Neural cell (in vitro differentiated cells): ENCODE data around the gene ARHGEF19. TPM values are rescaled to one million over a fixed set of nuclear protein-coding genes. Genes with fewer than 3 reads are reported as not detected.

ENCODE experiments used
- H2AFZ ChIP-seq: fragments of 200-600, 300-800 bp; sonication (generic), shearing (Covaris generic); 2 replicates; pipeline ENCODE4 v1.6.0; 2014; ENCODE audit warnings: low read depth, mild to moderate bottlenecking, antibody characterized with exemption, low read length, moderate library complexity
- H3F3A ChIP-seq: fragments of 200-600 bp; shearing (Covaris generic); 2 replicates; pipeline ENCODE4 v1.6.1; 2016; ENCODE audit warnings: mild to moderate bottlenecking, moderate library complexity, mixed read lengths, antibody characterized with exemption, low read length; ENCODE audit not compliant: insufficient read depth, poor library complexity, severe bottlenecking
- H3K27ac ChIP-seq: fragments of 200-600, 300-800 bp; sonication (generic), shearing (Covaris generic); 2 replicates; pipeline ENCODE4 v1.5.1; 2014; ENCODE audit warnings: mild to moderate bottlenecking, low read length, moderate library complexity
- H3K27me3 ChIP-seq: fragments of 300-800, 200-600 bp; sonication (generic), shearing (Covaris generic); 2 replicates; pipeline ENCODE4 v1.6.0; 2014; ENCODE audit warnings: mild to moderate bottlenecking, low read depth, low read length, moderate library complexity; ENCODE audit not compliant: insufficient read depth
- H3K36me3 ChIP-seq: fragments of 300-800, 200-600 bp; sonication (generic), shearing (Covaris generic); 2 replicates; pipeline ENCODE4 v1.5.1; 2014; ENCODE audit warnings: mild to moderate bottlenecking, antibody characterized with exemption, low read length, moderate library complexity; ENCODE audit not compliant: insufficient read depth
- H3K4me2 ChIP-seq: fragments of 300-800, 200-600 bp; sonication (generic), shearing (Covaris generic); 2 replicates; pipeline ENCODE4 v1.6.0; 2014; ENCODE audit warnings: mild to moderate bottlenecking, low read length
- H3K4me3 ChIP-seq: fragments of 300-800, 200-600 bp; sonication (generic), shearing (Covaris generic); 2 replicates; pipeline ENCODE4 v1.5.1; 2014; ENCODE audit warnings: mild to moderate bottlenecking, low read length, moderate library complexity
- H3K79me2 ChIP-seq: fragments of 200-600 bp; shearing (Covaris generic); replicated peaks from 2 replicates; pipeline ENCODE4 v1.6.0; 2014; ENCODE audit warnings: mild to moderate bottlenecking, low read length, moderate library complexity; ENCODE audit not compliant: insufficient read depth
- H3K9ac ChIP-seq: fragments of 300-800, 200-600 bp; sonication (generic), shearing (Covaris generic); 2 replicates; pipeline ENCODE4 v1.6.1; 2016; ENCODE audit warnings: mild to moderate bottlenecking, low read length, mixed read lengths
- H3K9me2 ChIP-seq: fragments of 200-600 bp; shearing (Covaris generic); 2 replicates; pipeline ENCODE4 v1.6.1; 2016; ENCODE audit warnings: mild to moderate bottlenecking, low read length, mixed read lengths; ENCODE audit not compliant: insufficient read depth
- H3K9me3 ChIP-seq: fragments of 200-600, 300-800 bp; sonication (generic), shearing (Covaris generic); 2 replicates; pipeline ENCODE4 v1.6.1; 2016; ENCODE audit warnings: mild to moderate bottlenecking, mixed run types, low read length, moderate library complexity, mixed read lengths
- H4K20me1 ChIP-seq: fragments of 200-600 bp; shearing (Covaris generic); 2 replicates; pipeline ENCODE4 v1.6.1; 2016; ENCODE audit warnings: mild to moderate bottlenecking, mixed run types; ENCODE audit not compliant: insufficient read depth
- CTCF ChIP-seq: fragments of 450-650 bp; IDR thresholded peaks from 2 replicates; pipeline ENCODE4 v1.5.1; 2014; ENCODE audit warnings: antibody characterized with exemption, mild to moderate bottlenecking, moderate library complexity; ENCODE audit not compliant: poor library complexity, severe bottlenecking
- EP300 ChIP-seq: fragments of 450-650 bp; conservative IDR thresholded peaks from 2 replicates; pipeline ENCODE4 v1.6.1; 2014; ENCODE audit warnings: antibody characterized with exemption, mild to moderate bottlenecking, moderate library complexity; ENCODE audit not compliant: poor library complexity, severe bottlenecking
- EZH2 ChIP-seq: fragments of 200-600, 300-800 bp; shearing (Covaris generic), sonication (generic); IDR thresholded peaks from 2 replicates; pipeline ENCODE4 v1.6.1; 2014; ENCODE audit warnings: antibody characterized with exemption, low read length, borderline replicate concordance, mild to moderate bottlenecking; ENCODE audit not compliant: insufficient read depth, poor library complexity, severe bottlenecking
- MXI1 ChIP-seq: fragments of 450-650 bp; conservative IDR thresholded peaks from 2 replicates; pipeline ENCODE4 v1.6.1; 2014; ENCODE audit warnings: antibody characterized with exemption, mild to moderate bottlenecking; ENCODE audit not compliant: poor library complexity, severe bottlenecking
- POLR2AphosphoS5 ChIP-seq: IDR thresholded peaks from 2 replicates; pipeline ENCODE4 v1.6.1; 2012
- RAD21 ChIP-seq: fragments of 450-650 bp; conservative IDR thresholded peaks from 2 replicates; pipeline ENCODE4 v1.6.1; 2014; ENCODE audit warnings: antibody characterized with exemption, mild to moderate bottlenecking, moderate library complexity
- REST ChIP-seq: IDR thresholded peaks from 2 replicates; pipeline ENCODE4 v1.6.1; 2012; ENCODE audit warnings: borderline replicate concordance
- SMC3 ChIP-seq: fragments of 450-650 bp; conservative IDR thresholded peaks from 2 replicates; pipeline ENCODE4 v1.6.1; 2014; ENCODE audit warnings: antibody characterized with exemption, mild to moderate bottlenecking, moderate library complexity; ENCODE audit not compliant: poor library complexity
- TAF1 ChIP-seq: IDR thresholded peaks from 2 replicates; pipeline ENCODE4 v1.6.1; 2012; ENCODE audit warnings: low read depth
- polyA plus RNA-seq: library from polyadenylated mRNA; depleted of rRNA; stranded (reverse); fragments of >200 nt; gene quantifications from 2 replicates; pipeline ENCODE4 v1.2.3, GENCODE V29; 2014

The ARHGEF19 gene
- polyA plus RNA-seq, 1 donor from 2014 or later: 0.93 TPM

GRCh38 chr1:16178596-16179497 lies 33.6 kb downstream of the ARHGEF19 start:
- H3K27me3 ChIP-seq: no peaks in the 10 kb centered on the region
- H2AFZ ChIP-seq: no peak overlapping the region
- H3K9ac ChIP-seq: no peak overlapping the region
- no peaks in the 10 kb centered on the region for H3K9me3 ChIP-seq
- H3K9me2 ChIP-seq: no peaks in the 10 kb centered on the region
- H3K79me2 ChIP-seq: no peaks in the 10 kb centered on the region
- H3K4me2 ChIP-seq: no peak overlapping the region
- no peaks in the 10 kb centered on the region for H3F3A ChIP-seq
- TF ChIP-seq RAD21: no peak
- no peak for TF ChIP-seq SMC3
- TF ChIP-seq MXI1: no peak
- TF ChIP-seq EZH2: no peak
- no peak for TF ChIP-seq EP300
- TF ChIP-seq POLR2AphosphoS5: no peak
- no peak for TF ChIP-seq CTCF
- H3K36me3 ChIP-seq: no peaks in the 10 kb centered on the region
- no peaks in the 10 kb centered on the region for H4K20me1 ChIP-seq
- H3K4me3 ChIP-seq: no peak overlapping the region
- H3K27ac ChIP-seq: no peak overlapping the region

- Histone ChIP-seq H3K4me2 (no peak overlapping the region), H3K36me3 (no peaks in the 10 kb centered on the region), H3K4me3 (no peak overlapping the region), H2AFZ (no peak overlapping the region), H3K9ac (no peak overlapping the region), H3K9me2 (no peaks in the 10 kb centered on the region), H3K27ac (no peak overlapping the region), H3K79me2 (no peaks in the 10 kb centered on the region), H3K27me3 (no peaks in the 10 kb centered on the region), H3K9me3 (no peaks in the 10 kb centered on the region), H3F3A (no peaks in the 10 kb centered on the region), H4K20me1 (no peaks in the 10 kb centered on the region)
- no peak for TF ChIP-seq RAD21
- no peak for TF ChIP-seq CTCF
- no peak for TF ChIP-seq EP300
- no peak for TF ChIP-seq SMC3
- TF ChIP-seq TAF1: no peak
- TF ChIP-seq REST: no peak
- no peak for TF ChIP-seq POLR2AphosphoS5
- no peak for TF ChIP-seq MXI1
- no peak for TF ChIP-seq EZH2
Measured at GRCh38 chr1:16177306-16177705, 35.1 kb downstream of the ARHGEF19 start.
